Stimulated activated CD8-positive, alpha-beta memory T cell treated with anti-CD3 and anti-CD28 coated beads, Interleukin-4, amount 100 ng/mL, for 4 hours (primary cell): ENCODE results near the gene GNPTG.
"Not testable (repeated sequence)": the region's sequence is repeated elsewhere in the genome, so short reads cannot be mapped to it uniquely, and the experiment has no call there.

Experiments used
- DNase-seq, 2 donors: peaks; one replicate each; pipeline ENCODE4 v3.0.0-alpha.2; 2020; ENCODE audit warnings: low read depth in 2 of 2, low spot score in 1 of 2

GNPTG gene

GRCh38 chr16:1318268-1318545, 33.5 kb upstream of the GNPTG start:
- no peak for DNase-seq

GRCh38 chr16:1319041-1319440, 32.7 kb upstream of the GNPTG start:
- DNase-seq, result no peak

- DNase-seq, result no peak
Measured at GRCh38 chr16:1320097-1320496, 31.6 kb upstream of the GNPTG start.

GRCh38 chr16:1320658-1321240, 31.0 kb upstream of the GNPTG start:
- no peak for DNase-seq

- DNase-seq, result no peak
Measured at GRCh38 chr16:1322407-1322806, 29.3 kb upstream of the GNPTG start.

- no peak for DNase-seq
Measured at GRCh38 chr16:1323296-1324239, 28.2 kb upstream of the GNPTG start.

- no peak for DNase-seq
Measured at GRCh38 chr16:1324286-1324826, 27.4 kb upstream of the GNPTG start.

- DNase-seq, result no peak
Measured at GRCh38 chr16:1325261-1325660, 26.5 kb upstream of the GNPTG start.

GRCh38 chr16:1325673-1326371, 25.9 kb upstream of the GNPTG start:
- no peak for DNase-seq

- no peak for DNase-seq
Measured at GRCh38 chr16:1326391-1326790, 25.3 kb upstream of the GNPTG start.

- DNase-seq, result no peak
Measured at GRCh38 chr16:1326946-1327618, 24.6 kb upstream of the GNPTG start.

GRCh38 chr16:1327619-1327947, 24.1 kb upstream of the GNPTG start:
- DNase-seq, result no peak

- not testable (repeated sequence) for DNase-seq
Measured at GRCh38 chr16:1328136-1328535, 23.6 kb upstream of the GNPTG start.

GRCh38 chr16:1328961-1329360, 22.8 kb upstream of the GNPTG start:
- DNase-seq, result not testable (repeated sequence)

GRCh38 chr16:1330260-1330914, 21.3 kb upstream of the GNPTG start:
- no peak for DNase-seq

- no peak for DNase-seq
Measured at GRCh38 chr16:1330931-1331711, 20.6 kb upstream of the GNPTG start.

GRCh38 chr16:1331712-1332617, 19.8 kb upstream of the GNPTG start:
- no peak for DNase-seq

GRCh38 chr16:1332618-1333148, 19.0 kb upstream of the GNPTG start:
- DNase-seq, result no peak
